ENCODE data around the gene ITCH.
"Not testable (repeated sequence)": the region's sequence is repeated elsewhere in the genome, so short reads cannot be mapped to it uniquely, and the experiment has no call there.

ITCH gene

DNA sequence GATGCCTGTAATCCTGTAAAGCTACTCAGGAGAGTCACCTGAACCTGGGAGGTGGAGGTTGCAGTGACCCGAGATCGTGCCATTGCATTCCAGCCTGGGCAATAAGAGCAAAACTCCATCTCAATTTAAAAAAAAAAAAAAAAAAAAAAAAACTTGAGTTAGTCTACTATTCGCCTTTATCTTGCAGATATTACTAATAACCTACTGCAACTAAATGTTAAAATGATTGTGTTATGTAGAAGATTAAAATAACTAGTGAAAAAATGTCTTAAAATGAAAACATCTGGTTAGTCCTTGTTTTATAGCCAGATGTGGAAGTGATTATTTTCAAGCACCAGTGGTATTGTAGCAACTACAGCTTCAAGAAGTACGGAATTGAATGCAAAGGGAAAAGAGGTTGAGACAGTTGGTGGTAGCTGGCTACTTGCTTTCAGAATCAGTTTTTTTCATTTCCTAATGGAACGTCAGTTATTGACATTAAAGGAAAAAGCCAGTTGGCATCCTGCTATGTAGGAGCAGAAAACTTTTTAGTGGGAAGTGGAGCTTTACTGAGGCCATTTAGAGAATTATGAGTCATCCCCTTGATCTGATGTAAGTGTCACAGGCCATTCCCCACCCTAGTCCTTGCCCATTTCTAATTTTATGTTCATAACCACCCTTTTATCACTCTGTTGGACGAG lies 109.3 kb downstream of the ITCH start:
- peak; percentile 73 for DNase-seq

DNA sequence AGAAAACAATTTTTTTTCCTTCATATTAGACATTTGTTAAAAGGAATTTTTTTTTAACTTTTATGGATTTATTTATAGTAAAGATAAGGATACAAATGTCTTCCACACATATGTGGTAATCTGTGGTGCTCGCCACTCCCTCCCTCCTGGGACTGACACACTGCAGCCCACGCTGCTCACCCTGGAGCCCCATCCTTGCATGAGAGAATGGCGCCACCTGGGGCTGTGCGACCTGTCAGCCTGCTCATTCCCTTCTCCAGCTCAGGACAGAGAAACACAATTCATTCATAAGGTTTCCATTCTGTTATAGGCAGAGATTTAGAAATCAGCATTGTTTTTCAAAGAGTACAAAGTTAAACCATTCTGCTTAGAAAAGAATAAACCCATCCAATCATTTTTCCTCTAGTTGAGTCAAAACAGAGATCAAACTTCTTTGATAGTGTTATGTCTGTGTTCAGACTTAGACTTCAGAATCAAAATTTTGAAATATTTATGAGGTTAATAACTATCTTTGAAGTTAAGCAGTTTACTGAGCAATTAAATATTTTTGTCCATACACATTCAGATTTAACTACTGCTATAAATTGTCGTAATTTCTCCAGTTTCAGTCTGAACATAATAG lies 110.3 kb downstream of the ITCH start:
- DNase-seq, result peak; percentile 14

DNA sequence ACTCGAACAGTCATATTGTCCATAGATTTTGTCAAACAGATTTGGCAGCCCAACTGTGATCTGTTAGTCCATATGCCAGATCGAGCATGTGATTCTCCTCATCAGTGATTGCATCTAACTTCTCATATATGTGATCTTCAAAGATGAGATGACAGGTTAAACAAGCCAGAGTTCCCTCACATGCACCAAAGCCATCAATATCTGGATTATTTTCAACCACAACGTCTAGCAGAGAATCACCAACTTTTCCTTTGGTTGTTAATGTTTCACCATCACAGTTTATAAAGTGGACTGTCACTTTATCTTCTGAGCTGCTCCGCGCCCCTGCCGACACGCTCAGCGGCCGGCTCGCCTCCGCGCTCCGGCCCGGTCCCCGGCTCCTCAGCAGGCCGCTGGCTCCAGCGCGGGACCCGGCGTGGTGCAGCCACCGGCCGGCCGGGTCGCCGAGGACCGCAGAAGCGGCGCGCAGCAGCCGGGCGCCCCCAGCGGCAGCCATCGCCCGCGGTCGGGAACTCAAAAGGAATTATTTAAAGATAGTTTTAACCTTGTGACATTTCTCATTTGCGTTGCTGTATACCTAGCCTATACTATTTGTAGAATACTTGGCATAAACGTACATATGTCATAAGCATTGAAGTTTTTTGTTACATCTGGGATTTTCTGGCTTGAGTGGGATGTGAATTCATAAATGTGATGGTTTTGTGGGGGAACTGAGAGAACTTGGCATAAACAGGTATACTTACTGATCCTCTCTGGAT lies 113.1 kb downstream of the ITCH start:
- no peak for DNase-seq

DNA sequence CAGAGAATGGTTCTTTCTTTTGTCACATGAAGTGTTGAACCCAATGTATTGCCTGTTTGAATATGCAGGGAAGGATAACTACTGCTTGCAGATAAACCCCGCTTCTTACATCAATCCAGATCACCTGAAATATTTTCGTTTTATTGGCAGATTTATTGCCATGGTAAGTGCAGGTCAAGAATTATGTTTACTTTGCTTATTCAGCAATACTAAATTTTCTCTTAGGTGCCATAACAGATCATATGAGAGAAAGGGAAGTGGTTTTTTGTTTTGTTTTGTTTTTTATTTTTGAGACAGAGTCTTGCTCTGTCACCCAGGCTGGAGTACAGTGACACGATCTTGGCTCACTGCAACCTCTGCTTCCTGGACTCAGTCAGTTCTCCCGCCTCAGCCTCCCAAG lies 116.6 kb downstream of the ITCH start:
- DNase-seq, result peak; percentile 35

DNA sequence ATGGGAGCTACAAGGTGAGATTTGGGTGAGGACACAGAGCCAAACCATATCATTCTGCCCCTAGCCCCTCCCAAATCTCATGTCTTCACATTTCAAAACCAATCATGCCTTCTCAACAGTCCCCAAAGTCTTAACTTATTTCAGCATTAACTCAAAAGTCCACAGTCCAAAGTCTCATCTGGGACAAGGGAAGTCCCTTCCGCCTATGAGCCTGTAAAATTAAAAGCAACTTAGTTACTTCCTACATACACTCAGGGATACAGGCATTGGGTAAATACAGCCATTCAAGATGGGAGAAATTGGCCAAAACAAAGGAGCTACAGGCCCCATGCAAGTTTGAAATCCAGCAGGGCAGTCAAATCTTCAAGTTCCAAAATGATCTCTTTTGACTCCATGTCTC lies 119.1 kb downstream of the ITCH start:
- DNase-seq, result not testable (repeated sequence)

DNA sequence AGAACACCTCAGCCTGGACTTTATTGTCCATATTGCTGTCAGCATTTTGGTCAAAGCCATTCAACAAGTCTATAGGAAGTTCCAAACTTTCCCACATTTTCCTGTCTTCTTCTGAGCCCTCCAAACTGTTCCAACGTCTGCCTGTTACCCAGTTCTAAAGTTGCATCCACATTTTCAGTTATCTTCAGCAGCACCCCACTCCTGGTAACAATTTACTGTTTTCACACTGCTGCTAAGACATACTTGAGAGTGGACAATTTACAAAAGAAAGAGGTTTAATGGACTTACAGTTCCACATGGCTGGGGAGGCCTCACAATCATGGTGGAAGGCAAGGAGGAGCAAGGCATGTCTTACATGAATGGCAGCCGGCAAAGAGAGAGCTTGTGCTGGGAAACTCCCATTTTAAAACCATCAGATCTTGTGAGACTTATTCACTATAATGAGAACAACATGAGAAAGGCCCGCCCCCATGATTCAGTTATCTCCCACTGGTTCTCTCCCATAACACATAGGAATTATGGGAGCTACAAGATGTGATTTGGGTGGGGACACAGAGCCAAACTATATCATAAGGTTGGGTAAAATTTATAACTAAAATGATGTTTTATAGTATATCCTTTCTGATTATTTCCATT lies 120.6 kb downstream of the ITCH start:
- DNase-seq, result not testable (repeated sequence)

DNA sequence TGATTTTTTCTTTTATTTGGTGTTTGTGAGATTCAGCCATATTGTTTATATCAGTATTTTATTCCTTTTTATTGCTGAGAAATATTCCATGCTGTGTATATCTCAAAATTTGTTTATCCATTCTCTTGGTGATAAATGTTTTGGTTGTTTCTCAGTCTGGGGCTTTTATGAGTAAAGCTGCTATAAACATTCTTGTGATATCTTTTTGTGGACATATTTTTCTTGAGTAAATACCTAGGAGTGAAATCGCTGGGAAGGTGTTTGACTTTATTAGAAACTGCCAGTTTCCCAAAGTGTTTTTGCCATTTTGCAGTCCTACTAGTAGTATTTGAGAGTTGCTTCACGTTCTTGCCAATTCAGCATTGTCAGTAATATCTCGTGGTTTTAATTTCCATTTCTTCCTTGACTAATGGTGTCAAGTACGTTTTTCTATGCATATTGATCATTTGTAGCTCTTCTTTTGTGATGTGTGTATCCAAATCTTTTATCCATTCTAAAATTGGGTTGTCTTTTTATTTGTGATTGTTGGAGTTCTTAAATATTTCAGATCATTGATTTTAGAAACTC lies 122.1 kb downstream of the ITCH start:
- no peak for DNase-seq

DNA sequence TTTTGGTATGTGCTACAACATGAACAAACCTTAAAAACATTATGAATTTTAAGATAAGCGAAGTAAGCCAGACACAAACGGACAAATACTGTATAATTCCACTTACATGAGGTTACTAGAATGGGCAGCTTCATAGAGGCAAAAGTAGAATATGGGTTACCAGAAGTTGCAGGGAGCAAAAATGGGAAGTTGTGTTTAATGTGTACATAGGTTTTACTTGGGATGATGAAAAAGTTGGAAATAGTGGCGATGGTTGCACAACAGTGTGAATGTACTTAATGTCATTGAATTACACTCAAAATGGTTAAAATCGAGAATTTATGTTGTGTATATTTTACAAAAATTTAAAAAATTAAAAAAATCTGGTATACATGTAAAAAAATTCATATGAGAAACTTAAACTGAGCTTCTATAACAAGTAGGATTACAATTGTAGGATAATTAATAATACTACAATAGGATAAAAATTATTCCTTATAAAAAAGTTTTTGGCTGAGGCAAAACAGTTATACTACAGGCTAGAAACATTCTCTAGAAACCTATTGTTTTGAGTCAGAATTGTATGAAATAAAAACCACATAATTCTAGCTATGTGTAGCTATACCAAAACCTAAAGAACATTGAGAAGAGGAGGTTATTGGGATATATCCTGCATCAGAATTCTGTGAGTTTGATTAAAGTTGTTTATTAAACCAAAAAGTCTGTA lies 128.3 kb downstream of the ITCH start:
- DNase-seq, result peak; percentile 56

DNA sequence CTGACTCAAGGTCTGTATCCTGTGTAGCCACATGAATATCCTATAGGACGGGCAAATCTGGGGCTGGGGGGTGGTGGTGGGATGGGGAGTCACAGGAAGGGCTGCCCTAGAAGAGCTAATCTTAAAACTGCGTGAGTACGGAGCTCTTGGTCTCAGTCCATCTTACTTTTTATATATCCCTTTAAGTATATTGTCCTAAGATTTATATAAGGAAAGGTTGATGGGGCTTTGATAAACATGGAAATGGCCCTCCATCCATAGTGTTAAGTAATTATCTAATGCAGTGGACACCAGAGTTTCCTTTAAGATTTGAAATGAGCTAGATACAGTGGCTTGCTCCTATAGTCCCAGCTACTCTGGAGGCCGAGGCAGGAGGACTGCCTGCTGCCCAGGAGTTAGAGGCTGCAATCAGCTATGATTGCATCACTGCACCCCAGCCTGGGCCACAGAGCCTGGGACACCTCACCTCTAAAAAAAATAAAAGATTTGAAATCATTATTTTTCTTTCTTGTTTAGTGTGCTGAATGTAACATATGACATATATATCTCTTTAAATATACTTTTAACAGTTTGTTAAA lies 128.9 kb downstream of the ITCH start:
- no peak for DNase-seq

DNA sequence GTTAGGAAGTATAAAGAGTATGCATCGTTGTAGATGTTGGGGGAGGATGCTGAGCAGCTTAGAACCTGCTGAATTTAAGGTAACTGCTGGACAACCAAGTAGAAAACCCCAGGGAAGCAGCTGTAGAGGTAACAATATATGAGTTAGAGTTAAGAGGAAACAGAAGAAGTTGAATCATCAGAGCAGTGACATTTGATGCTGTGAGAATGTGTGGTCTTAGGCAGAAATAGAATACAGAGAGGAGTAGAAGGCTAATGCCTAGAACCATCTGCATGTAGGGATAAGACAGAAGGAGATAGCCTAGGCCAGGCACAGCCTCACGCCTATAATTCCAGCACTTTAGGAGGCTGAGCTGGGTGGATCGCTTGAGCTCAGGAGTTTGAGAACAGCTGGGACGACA lies 130.6 kb downstream of the ITCH start:
- DNase-seq, result no peak

DNA sequence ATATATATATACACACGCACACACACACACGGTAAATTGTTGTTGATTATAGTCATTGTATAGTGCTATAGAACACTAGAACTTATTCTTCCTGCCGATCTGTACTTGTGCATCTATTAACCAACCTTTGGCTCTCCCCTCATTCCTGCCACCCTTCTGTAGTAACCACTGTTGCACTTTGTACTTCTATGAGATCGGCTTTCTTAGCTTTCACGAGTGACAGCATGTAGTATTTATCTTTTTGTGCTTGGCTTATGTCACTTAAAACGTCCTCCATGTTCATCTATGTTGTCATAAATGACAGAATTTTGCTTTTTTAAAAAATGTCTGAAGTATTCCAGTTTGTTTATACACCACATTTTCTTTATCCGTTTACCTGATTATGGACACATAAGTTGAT lies 132.2 kb downstream of the ITCH start:
- DNase-seq, result no peak

DNA sequence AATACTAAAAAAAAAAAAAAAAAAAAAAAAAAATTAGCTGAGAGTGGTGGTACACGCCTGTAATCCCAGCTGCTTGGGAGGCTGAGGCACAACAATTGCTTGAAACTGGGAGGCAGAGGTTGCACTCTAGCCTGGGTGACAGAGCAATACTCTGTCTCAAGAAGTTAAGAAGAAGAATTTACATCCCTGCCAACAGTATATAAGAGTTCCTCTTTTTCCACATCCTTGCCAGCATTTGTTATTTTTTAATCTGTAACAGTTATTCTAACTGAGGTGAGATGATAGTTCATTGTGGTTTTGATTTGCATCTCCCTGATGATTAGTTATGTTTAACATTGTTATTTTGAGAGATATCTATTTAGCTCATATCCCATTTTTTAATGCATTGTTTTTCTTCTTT lies 132.8 kb downstream of the ITCH start:
- DNase-seq, result peak; percentile 20

DNA sequence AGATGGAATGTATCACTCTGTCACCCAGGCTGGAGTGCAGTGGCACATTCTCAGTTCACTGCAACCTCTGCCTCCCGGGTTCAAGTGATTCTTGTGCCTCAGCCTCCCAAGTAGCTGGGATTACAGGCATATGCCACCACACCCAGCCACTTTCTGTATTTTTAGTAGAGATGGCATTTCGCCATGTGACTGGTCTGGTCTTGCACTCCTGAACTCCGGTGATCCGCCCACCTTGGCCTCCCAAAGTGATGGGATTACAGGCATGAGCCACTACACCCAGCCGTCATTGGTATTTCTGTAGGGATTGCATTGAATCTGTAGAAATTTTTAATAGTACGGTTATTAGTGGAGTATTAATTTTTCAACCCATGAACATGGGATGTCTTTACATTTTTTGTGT lies 134.5 kb downstream of the ITCH start:
- DNase-seq, result not testable (repeated sequence)

DNA sequence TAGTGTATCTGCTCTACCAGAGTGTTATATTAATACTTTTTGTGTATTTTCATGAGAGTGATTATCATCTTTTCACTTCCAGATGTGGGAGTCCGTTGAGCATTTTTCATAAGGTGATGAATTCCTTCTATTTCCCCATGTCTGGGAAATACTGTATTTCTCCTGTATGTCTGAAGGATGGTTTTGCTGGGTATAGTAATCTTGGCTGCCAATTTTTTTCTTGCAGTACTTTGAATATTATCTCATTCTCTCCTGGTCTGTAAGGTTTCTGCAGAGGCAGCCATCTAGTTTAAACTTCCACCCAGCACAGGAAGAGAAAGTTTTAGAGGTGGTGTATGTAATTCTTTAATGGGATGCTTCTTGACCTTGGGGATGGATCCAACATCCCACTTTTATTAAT lies 137.8 kb downstream of the ITCH start:
- DNase-seq, result no peak

DNA sequence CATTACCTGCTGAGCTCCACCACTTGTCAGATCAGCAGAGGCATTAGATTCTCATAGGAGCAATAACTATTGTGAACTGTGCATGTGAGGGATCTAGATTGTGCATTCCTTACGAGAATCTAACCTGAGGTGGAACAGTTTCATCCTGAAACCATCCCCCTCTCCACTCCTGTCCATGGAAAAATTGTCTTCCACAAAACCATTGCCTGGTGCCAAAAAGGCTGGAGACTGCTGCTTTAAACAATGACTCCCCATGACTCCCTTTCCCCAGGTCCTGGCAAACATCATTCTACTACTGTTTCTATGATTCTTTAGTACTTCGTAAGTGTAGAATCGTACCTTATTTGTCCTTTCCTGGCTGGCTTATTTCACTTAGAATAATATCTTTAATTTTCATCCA lies 143.4 kb downstream of the ITCH start:
- no peak for DNase-seq

DNA sequence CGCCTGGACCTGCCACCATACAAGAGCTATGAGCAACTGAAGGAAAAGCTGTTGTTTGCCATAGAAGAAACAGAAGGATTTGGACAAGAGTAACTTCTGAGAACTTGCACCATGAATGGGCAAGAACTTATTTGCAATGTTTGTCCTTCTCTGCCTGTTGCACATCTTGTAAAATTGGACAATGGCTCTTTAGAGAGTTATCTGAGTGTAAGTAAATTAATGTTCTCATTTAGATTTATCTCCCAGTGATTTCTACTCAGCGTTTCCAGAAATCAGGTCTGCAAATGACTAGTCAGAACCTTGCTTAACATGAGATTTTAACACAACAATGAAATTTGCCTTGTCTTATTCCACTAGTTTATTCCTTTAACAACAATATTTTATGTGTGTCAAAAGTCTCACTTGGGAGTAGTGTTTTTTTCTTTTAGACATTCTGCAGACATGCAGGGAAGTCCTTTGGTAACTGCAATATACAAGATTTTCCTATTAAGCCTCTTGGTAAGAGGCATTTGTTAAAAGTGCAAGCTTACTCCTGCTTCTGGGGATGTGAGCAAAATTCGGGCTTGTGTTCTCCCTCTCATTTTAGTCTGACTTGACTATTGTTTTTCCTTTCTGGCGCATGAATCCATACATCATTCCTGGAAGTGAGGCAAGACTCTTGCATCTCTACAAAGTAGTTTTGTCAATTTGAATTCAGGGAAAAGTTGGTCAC lies 144.8 kb downstream of the ITCH start:
- DNase-seq, result no peak

DNA sequence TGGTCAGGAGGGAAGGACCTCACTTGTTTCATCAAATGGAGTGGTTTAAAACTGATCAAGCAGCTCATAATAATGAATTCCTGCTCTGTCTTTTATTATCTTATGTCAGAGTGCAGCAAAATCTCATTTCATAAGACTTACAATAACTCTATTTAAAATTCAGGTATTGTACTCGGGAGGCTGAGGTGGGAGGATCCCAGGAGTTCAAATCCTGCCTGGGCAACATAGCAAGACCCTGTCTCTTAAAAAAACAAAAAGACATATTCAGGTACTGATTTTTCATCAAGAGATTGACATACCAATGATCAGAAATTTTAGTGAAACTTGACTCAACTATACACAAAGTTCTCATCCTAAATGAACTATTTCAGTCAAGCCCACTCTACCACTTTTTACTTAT lies 147.5 kb downstream of the ITCH start:
- DNase-seq, result no peak

DNA sequence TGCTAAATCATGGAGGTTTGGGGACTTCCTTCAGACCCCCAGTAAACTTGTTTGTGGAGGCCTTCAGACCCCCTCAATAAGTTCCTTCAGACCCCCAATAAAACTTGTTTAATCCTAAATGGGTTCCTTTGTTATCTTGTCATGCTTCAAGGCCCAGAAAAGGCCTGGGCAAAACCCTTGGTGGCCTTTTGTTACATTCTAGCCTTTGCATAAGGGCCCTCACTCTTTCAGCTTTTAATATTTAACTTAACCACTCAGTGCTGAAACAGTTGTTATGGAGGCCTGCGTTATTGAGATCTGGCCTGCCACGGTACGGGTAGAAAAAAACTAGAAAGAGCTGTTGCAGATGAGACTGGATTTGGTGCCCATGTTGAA lies 148.8 kb downstream of the ITCH start:
- no peak for DNase-seq

DNA sequence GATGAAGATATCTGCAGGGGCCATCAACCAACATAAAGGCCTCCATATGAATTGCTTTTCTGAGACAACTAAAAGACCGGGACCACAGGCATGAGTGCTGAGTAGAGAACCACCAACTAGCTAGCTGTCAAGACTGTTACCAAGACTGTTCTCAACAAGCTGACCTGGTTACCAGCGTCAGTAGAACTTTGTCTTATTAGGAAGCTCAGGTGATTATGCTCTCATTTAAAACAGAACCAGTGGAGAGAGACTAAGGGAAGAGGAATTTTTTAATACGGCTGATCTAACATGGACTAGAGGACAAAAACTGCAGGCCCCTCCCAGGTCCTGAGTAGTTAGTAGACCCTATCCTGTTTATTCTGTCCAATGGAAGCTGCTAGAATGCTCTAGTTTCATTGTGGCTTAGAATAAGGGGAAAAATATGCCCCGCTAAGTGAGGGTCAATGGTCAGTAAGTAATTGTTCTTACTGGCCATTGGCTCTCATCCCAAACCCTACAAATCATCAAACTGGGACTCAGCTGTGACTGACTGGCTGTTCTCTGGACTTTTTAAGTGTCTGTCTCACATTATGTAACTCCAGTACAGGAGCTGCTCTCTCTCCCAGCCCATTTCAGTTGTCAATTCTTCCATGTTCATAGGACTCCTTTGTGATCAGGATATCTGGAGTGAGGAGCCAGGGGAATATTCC lies 149.3 kb downstream of the ITCH start:
- no peak for DNase-seq

DNA sequence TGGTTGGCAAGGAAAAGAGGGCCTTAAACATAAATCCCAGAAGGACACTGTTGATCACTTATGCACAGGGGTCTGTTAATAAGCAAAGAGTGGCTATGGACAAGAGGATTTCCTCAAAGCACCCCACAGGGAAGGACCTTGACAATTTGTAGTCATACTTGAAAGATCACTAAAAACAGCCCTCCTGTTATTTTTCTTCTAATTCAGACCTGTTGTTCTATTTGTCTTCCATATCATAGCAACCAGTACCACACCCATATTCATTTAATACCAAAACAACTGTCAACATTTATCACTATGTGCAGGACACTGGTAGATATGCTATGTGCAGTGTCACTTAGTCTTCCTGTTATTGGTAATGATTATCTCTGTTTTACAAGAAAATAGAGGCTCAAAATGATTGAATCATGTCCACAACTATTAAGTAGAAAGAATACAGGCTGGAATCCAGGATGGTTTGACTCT lies 149.9 kb downstream of the ITCH start:
- no peak for DNase-seq

DNA sequence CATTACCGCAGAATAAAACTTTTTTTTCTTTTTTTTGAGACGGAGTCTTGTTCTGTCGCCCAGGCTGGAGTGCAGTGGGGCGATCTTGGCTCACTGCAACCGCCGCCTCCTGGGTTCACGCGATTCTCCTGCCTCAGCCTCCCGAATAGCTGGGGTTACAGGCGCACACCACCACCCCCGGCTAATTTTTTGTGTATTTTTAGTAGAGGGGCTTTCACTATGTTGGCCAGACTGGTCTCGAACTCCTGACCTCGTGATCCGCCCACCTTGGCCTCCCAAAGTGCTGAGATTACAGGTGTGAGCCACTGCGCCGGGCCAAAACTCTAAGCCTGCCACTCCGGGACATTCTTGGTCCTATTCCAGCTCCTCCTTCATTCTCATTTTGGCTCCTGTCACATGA lies 151.0 kb downstream of the ITCH start:
- DNase-seq, result not testable (repeated sequence)

Measured in MV-4-11 (cell line).